Activated CD8-positive, alpha-beta T cell treated with anti-CD3 and anti-CD28 coated beads for 36 hours (primary cell): ENCODE data around the gene HEPACAM. TPM values are rescaled to one million over a fixed set of nuclear protein-coding genes. Genes with fewer than 3 reads are reported as not detected.

ENCODE experiments used
- ATAC-seq: fragments of 200-7000 bp; cut with Tn5 transposase; one replicate; pipeline ENCODE4 v1.10.0; 2021; ENCODE audit warnings: mild to moderate bottlenecking, moderate library complexity
- CTCF ChIA-PET: fragments of 350-600 bp; sonication (Branson Sonifier 250); formaldehyde crosslinking; loops from one replicate; lab custom pipeline; 2021; ENCODE audit warnings: antibody characterized with exemption; lab: Charles Lee
- POLR2A ChIA-PET: fragments of 350-600 bp; sonication (Branson Sonifier 250); formaldehyde crosslinking; loops from one replicate; lab custom pipeline; 2021; ENCODE audit warnings: antibody characterized with exemption; lab: Charles Lee
- DNase-seq: peaks from one replicate; pipeline ENCODE4 v3.0.0-alpha.2; 2020
- H3K27ac Mint-ChIP-seq: one replicate; pipeline ENCODE4 v1.8.0; 2021; ENCODE audit warnings: mild to moderate bottlenecking, mixed read lengths
- H3K27me3 Mint-ChIP-seq: one replicate; pipeline ENCODE4 v1.8.0; 2021; ENCODE audit warnings: mixed read lengths
- H3K36me3 Mint-ChIP-seq: one replicate; pipeline ENCODE4 v1.8.0; 2021; ENCODE audit warnings: low read depth, mixed read lengths
- H3K4me1 Mint-ChIP-seq: one replicate; pipeline ENCODE4 v1.8.0; 2021; ENCODE audit warnings: low read depth, mixed read lengths
- H3K4me3 Mint-ChIP-seq: one replicate; pipeline ENCODE4 v1.8.0; 2021; ENCODE audit warnings: mild to moderate bottlenecking, moderate library complexity, mixed read lengths
- H3K9me3 Mint-ChIP-seq: one replicate; pipeline ENCODE4 v1.8.0; 2021; ENCODE audit warnings: mixed read lengths
- CTCF ChIP-seq: fragments of 200-600 bp; IDR thresholded peaks from one replicate; pipeline ENCODE4 v1.8.0; 2022; ENCODE audit warnings: antibody characterized with exemption, mild to moderate bottlenecking
- intact Hi-C: fragments of 100-400 bp; cut with micrococcal nuclease; formaldehyde crosslinking; loops from one replicate; pipeline ENCODE4 v1.10.0; 2022
- total RNA-seq, 2 experiments: library from RNA; stranded (reverse); gene quantifications; one replicate each; pipeline ENCODE4 v1.2.3, GENCODE V29; 2021

Gene HEPACAM
- total RNA-seq, 2 experiments from 2014 or later: 0.11 TPM; not detected in 1

- DNase-seq: no peak
- POLR2A ChIA-PET: interaction anchor here (0.6 to 1.3 kb wide), 3 partner anchors 15 to 202 kb away, joined by 3 to 6 read pairs (median 4); partner anchors contain the start of gene CCDC15
These were observed 3.1 kb upstream of the HEPACAM start for GRCh38 chr11:124938970-124939369.

GRCh38 chr11:124938206-124938765, 2.4 kb upstream of the HEPACAM start:
- ATAC-seq: no peak
- H3K36me3 Mint-ChIP-seq: no peaks in the 10 kb centered on the region

More at GRCh38 chr11:124938970-124939369, 3.1 kb upstream of the HEPACAM start:
- no peaks in the 10 kb centered on the region for H3K36me3 Mint-ChIP-seq
- H3K27me3 Mint-ChIP-seq: peaks cover 2% of the 10 kb centered on the region
- CTCF ChIA-PET: interaction anchor here (1.3 kb wide), 1 partner anchor 15 kb away, joined by 5 read pairs; the partner anchor contains the start of gene CCDC15
- H3K4me3 Mint-ChIP-seq: no peak overlapping the region
- no peak for ATAC-seq
- H3K4me1 Mint-ChIP-seq: peaks cover 15% of the 10 kb centered on the region
- intact Hi-C loops: no loop called here
- no peak overlapping the region for H3K27ac Mint-ChIP-seq
- no peaks in the 10 kb centered on the region for H3K9me3 Mint-ChIP-seq
- no peak for TF ChIP-seq CTCF

GRCh38 chr11:124937336-124937935, 1.6 kb upstream of the HEPACAM start:
- CTCF ChIA-PET: interaction anchor here (1.0 kb wide), 1 partner anchor 61 kb away, joined by 3 read pairs; no protein-coding TSS in a partner anchor
- H3K4me1 Mint-ChIP-seq: peaks cover 2% of the 10 kb centered on the region
- H3K27ac Mint-ChIP-seq: no peak overlapping the region
- H3K27me3 Mint-ChIP-seq: peaks cover 2% of the 10 kb centered on the region
- H3K9me3 Mint-ChIP-seq: no peaks in the 10 kb centered on the region
- ATAC-seq (no peak), DNase-seq (no peak)
- TF ChIP-seq CTCF: no peak
- intact Hi-C loops: no loop called here
- no peak overlapping the region for H3K4me3 Mint-ChIP-seq
- POLR2A ChIA-PET: no interaction called here
- no peaks in the 10 kb centered on the region for H3K36me3 Mint-ChIP-seq

More at GRCh38 chr11:124938206-124938765, 2.4 kb upstream of the HEPACAM start:
- ChIA-PET POLR2A (interaction anchor here (1.0 to 1.3 kb wide), 2 partner anchors 15 to 202 kb away, joined by 3 to 6 read pairs; partner anchors contain the start of gene CCDC15), CTCF (interaction anchor here (1.3 kb wide), 1 partner anchor 16 kb away, joined by 5 read pairs; the partner anchor contains the start of gene CCDC15)
- no peak for DNase-seq
- no peaks in the 10 kb centered on the region for H3K9me3 Mint-ChIP-seq
- no peak overlapping the region for H3K4me3 Mint-ChIP-seq
- intact Hi-C loops: no loop called here
- H3K4me1 Mint-ChIP-seq: peaks cover 9% of the 10 kb centered on the region
- H3K27me3 Mint-ChIP-seq: peaks cover 2% of the 10 kb centered on the region
- TF ChIP-seq CTCF: no peak
- H3K27ac Mint-ChIP-seq: no peak overlapping the region

GRCh38 chr11:124934862-124935547, 842 bp downstream of the HEPACAM start:
- H3K27ac Mint-ChIP-seq: no peak overlapping the region
- no peaks in the 10 kb centered on the region for H3K36me3 Mint-ChIP-seq
- ATAC-seq: no peak
- ChIA-PET CTCF (interaction anchor here (0.6 to 1.7 kb wide), 7 partner anchors 8 to 98 kb away, joined by 3 to 7 read pairs (median 5); no protein-coding TSS in a partner anchor), POLR2A (interaction anchor here (0.9 to 2.8 kb wide), 2 partner anchors 19 to 48 kb away, joined by 3 to 10 read pairs; partner anchors contain the start of gene CCDC15)
- no peaks in the 10 kb centered on the region for H3K9me3 Mint-ChIP-seq
- peaks cover 8% of the 10 kb centered on the region for H3K4me1 Mint-ChIP-seq
- intact Hi-C loops: no loop called here
- TF ChIP-seq CTCF: no peak
- DNase-seq: no peak
- no peak overlapping the region for H3K4me3 Mint-ChIP-seq
- peaks cover 2% of the 10 kb centered on the region for H3K27me3 Mint-ChIP-seq
